Effector CD4-positive, alpha-beta T cell (primary cell): Measurements from ENCODE around the gene IL36RN.
"Not testable (repeated sequence)": the region's sequence is repeated elsewhere in the genome, so short reads cannot be mapped to it uniquely, and the experiment has no call there.

Source experiments
- DNase-seq: peaks from one replicate; pipeline ENCODE4 v3.0.0-alpha.2; 2020

IL36RN gene

GRCh38 chr2:113075600-113075999 lies 16.6 kb downstream of the IL36RN start:
- no peak for DNase-seq

- no peak for DNase-seq
Observed at GRCh38 chr2:113076954-113077669, 18.1 kb downstream of the IL36RN start.

- no peak for DNase-seq
Observed at GRCh38 chr2:113077921-113078320, 18.9 kb downstream of the IL36RN start.

- no peak for DNase-seq
Observed at GRCh38 chr2:113078350-113078839, 19.4 kb downstream of the IL36RN start.

GRCh38 chr2:113079131-113079530 lies 20.1 kb downstream of the IL36RN start:
- no peak for DNase-seq

- no peak for DNase-seq
Observed at GRCh38 chr2:113080134-113080533, 21.1 kb downstream of the IL36RN start.

GRCh38 chr2:113081488-113082210 lies 22.7 kb downstream of the IL36RN start:
- no peak for DNase-seq

- no peak for DNase-seq
Observed at GRCh38 chr2:113083296-113083695, 24.3 kb downstream of the IL36RN start.

GRCh38 chr2:113084249-113085000 lies 25.4 kb downstream of the IL36RN start:
- DNase-seq, result no peak

- no peak for DNase-seq
Observed at GRCh38 chr2:113085542-113085941, 26.5 kb downstream of the IL36RN start.

- DNase-seq, result no peak
Observed at GRCh38 chr2:113088213-113088992, 29.4 kb downstream of the IL36RN start.

- no peak for DNase-seq
Observed at GRCh38 chr2:113089916-113090315, 30.9 kb downstream of the IL36RN start.

GRCh38 chr2:113091231-113091896 lies 32.4 kb downstream of the IL36RN start:
- no peak for DNase-seq

GRCh38 chr2:113092864-113093612 lies 34.0 kb downstream of the IL36RN start:
- DNase-seq, result no peak

GRCh38 chr2:113093613-113093977 lies 34.6 kb downstream of the IL36RN start:
- DNase-seq, result no peak

- not testable (repeated sequence) for DNase-seq
Observed at GRCh38 chr2:113096306-113096705, 37.3 kb downstream of the IL36RN start.

GRCh38 chr2:113096842-113097618 lies 38.0 kb downstream of the IL36RN start:
- DNase-seq, result not testable (repeated sequence)

- no peak for DNase-seq
Observed at GRCh38 chr2:113098041-113098440, 39.0 kb downstream of the IL36RN start.

- DNase-seq, result no peak
Observed at GRCh38 chr2:113098532-113098931, 39.5 kb downstream of the IL36RN start.

- no peak for DNase-seq
Observed at GRCh38 chr2:113102133-113102532, 43.1 kb downstream of the IL36RN start.

GRCh38 chr2:113103277-113103676 lies 44.3 kb downstream of the IL36RN start:
- DNase-seq, result no peak
